Activated CD4-positive, alpha-beta T cell treated with anti-CD3 and anti-CD28 coated beads, Interleukin-2, amount 10 ng/mL, durations not matched to agents 24 days and 14 days (primary cell): ENCODE data around the gene LDLRAP1. TPM values are rescaled to one million over a fixed set of nuclear protein-coding genes. Genes with fewer than 3 reads are reported as not detected.

Source experiments
- DNase-seq: peaks from one replicate; pipeline ENCODE4 v3.0.0; 2022
- H3K27ac Mint-ChIP-seq: one replicate; pipeline ENCODE4 v1.8.0; 2022; ENCODE audit warnings: mild to moderate bottlenecking, mixed read lengths
- H3K27me3 Mint-ChIP-seq: one replicate; pipeline ENCODE4 v1.8.0; 2022; ENCODE audit warnings: mixed read lengths
- H3K36me3 Mint-ChIP-seq: one replicate; pipeline ENCODE4 v1.8.0; 2022; ENCODE audit warnings: low read depth, mild to moderate bottlenecking, mixed read lengths
- H3K4me1 Mint-ChIP-seq: one replicate; pipeline ENCODE4 v1.8.0; 2021; ENCODE audit warnings: mixed read lengths
- H3K4me3 Mint-ChIP-seq: one replicate; pipeline ENCODE4 v1.8.0; 2022; ENCODE audit warnings: mild to moderate bottlenecking, moderate library complexity, mixed read lengths
- H3K9me3 Mint-ChIP-seq: one replicate; pipeline ENCODE4 v1.8.0; 2021; ENCODE audit warnings: mixed read lengths
- intact Hi-C: fragments of 100-400 bp; cut with micrococcal nuclease; formaldehyde crosslinking; loops from one replicate; pipeline ENCODE4 v1.15.1; 2023
- total RNA-seq: library from RNA; stranded (reverse); gene quantifications from 2 replicates; pipeline ENCODE4 v1.2.3, GENCODE V29; 2022

LDLRAP1 gene
- total RNA-seq, 1 donor from 2014 or later: 6.1 TPM

DNA sequence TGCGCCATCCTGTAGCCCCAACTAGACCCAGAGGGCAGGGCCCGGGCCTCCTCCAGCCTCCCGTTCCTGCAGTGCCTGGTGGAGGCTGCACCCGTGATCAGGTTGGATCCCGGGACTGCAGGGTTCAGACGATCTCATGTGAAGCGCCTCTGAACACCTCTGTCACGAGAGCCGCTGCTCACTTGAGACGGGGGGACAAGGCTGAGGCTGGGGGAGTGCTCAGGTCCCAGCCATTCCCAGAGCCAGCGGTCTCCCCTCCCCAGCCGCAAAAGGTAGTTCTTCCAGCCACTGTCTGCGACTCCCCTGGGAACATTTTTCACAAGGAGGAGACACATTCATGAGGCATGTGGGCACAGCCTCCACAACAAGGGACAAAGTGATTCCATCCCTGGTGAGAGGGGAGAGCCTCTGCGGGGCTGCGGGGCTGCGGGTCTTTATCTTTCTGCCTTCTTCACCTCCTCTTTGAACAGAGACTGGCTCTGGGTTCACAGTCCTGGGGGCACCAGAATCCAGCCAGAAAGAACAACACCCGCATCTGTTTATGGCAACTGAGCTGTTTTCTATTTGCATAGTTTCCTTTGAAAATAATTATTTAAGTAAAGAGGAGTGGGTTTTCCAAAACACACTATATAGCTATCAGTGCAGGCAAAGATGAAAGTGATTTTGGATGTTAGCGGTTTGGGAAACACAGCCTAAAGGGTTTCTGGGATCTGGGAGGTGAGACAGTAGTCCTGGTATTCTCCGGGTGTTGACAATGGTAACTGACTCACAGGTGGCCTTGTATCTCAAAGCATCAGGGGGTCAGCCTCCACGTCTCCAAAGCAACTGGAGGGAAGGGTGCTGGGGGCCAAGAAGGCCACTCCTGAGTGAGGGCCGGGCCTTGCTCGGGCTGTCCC is 13.0 kb upstream of the LDLRAP1 start:
- Mint-ChIP-seq H3K9me3 (peaks cover 6% of the 10 kb centered on the region), H3K4me3 (no peak overlapping the region), H3K4me1 (peaks cover 2% of the 10 kb centered on the region), H3K27me3 (peaks cover 2% of the 10 kb centered on the region), H3K36me3 (no peaks in the 10 kb centered on the region), H3K27ac (no peak overlapping the region)
- intact Hi-C loops: no loop called here
- DNase-seq: no peak

DNA sequence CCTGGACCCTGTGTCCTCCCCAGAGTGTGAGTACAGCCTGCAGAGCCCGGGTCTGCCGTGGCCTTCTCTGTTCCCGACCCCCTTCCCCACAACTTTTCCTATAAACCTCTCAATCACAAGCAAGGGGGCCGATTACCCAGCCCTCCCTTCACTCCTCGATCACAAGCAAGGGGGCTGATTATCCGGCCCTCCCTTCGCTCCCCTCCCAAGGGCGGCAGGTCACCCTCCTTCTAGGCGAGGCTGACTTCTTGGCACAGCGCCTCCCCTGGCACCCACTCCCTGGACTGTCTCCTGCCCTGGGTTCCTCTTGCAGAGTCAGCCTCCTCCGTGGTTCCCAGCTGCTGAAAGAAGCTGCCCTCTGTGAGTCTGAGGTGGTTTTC is 12.3 kb upstream of the LDLRAP1 start:
- Mint-ChIP-seq H3K9me3 (peaks cover 4% of the 10 kb centered on the region), H3K27me3 (peaks cover 6% of the 10 kb centered on the region), H3K4me3 (no peak overlapping the region), H3K4me1 (no peaks in the 10 kb centered on the region), H3K36me3 (no peaks in the 10 kb centered on the region), H3K27ac (no peak overlapping the region)
- intact Hi-C loops: no loop called here
- DNase-seq: no peak

DNA sequence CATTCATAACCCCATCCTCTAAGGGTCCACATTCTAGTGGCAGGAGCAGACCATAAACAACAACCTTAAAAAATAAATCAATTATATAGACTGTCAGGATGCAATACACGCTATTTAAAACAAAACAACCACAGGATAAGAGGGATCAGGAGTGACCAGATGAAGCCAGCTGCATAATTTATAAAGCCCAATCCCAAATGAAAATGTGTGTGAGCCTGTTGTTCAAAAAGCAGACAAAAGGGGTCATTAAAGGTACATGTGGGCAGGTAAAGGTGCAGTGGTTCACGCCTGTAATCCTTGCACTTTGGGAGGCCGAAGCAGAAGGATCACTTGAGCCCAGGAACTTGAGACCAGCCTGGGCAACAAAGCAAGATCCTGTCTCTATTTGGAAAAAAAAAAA is 10.4 kb upstream of the LDLRAP1 start:
- Mint-ChIP-seq H3K27ac (no peak overlapping the region), H3K4me1 (no peaks in the 10 kb centered on the region), H3K36me3 (no peaks in the 10 kb centered on the region), H3K4me3 (no peak overlapping the region), H3K27me3 (peaks cover 17% of the 10 kb centered on the region), H3K9me3 (peaks cover 4% of the 10 kb centered on the region)
- intact Hi-C loops: no loop called here
- no peak for DNase-seq

DNA sequence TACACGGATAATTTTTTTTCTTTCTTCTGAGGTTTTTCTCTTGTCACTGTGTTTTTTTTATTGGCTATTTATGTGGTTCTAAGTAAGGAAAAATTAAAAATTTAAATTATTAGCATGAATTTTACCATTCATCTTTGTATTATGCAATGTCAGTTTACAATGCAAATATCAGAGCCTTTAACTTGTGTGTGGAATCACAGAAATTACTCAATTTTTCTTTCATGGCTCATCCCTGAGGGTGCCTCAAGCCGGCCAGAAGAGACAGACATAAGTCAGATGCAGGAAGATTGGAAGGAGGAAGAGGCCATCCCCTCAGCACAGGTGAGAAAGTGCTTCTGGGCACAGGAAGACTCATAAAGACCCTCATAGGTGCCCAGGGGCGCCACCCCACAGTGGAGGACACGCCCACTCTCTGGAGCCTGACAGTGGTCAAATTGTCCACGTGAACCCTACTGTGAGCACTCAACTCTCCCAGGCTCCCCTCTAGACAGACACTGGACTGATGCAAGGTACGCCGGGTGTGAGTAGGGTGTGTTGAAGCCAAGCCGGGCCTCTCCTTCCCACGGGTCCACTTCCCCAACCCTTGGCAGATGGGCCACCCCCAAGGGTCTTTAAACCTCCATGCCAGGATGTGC is 9.5 kb upstream of the LDLRAP1 start:
- peaks cover 22% of the 10 kb centered on the region for H3K27me3 Mint-ChIP-seq
- H3K36me3 Mint-ChIP-seq: no peaks in the 10 kb centered on the region
- H3K9me3 Mint-ChIP-seq: peaks cover 4% of the 10 kb centered on the region
- intact Hi-C loops: no loop called here
- H3K4me1 Mint-ChIP-seq: peaks cover 3% of the 10 kb centered on the region
- H3K27ac Mint-ChIP-seq: no peak overlapping the region
- no peak for DNase-seq
- no peak overlapping the region for H3K4me3 Mint-ChIP-seq

DNA sequence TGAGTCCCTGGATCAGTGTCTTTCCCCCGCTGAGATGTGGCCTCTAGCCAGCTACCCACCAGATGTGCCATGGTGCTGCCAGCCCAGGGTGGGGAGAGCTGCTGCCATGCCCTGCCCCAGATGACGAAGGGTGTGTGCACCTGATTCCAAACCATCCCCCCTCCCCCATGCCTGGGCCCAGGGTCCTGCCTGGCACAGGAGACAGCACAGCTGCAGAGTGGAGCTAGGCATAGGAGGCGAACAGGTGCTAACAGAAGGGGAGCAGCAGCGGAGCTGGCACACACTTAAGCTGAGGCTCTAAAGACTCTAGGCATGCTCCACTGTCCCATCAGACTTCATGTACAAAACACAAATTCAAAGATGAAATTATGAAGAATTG is 9.0 kb upstream of the LDLRAP1 start:
- Mint-ChIP-seq H3K4me1 (peaks cover 3% of the 10 kb centered on the region), H3K36me3 (no peaks in the 10 kb centered on the region), H3K27me3 (peaks cover 22% of the 10 kb centered on the region), H3K9me3 (no peaks in the 10 kb centered on the region), H3K4me3 (no peak overlapping the region), H3K27ac (no peak overlapping the region)
- intact Hi-C loops: no loop called here
- DNase-seq: no peak

DNA sequence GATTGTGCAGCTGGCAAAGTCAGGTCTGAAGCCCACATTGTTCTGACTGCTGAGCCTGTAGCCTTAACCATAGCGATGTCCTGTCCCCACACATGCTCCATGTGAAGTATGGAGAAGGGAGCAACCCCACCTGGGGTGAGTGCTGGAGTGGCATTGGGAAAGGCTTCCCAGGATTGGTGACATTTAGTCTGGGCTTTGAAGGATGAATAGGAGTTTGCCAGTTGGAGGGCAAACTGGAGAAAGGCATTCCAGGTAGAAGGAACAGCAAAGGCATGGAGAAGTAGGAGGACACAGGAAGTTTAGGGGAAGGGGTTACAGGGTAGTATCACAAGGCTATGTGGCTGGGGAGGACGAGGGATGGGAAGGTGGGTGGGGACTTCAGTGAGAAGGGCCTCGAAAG is 7.3 kb upstream of the LDLRAP1 start:
- Mint-ChIP-seq H3K4me1 (peaks cover 3% of the 10 kb centered on the region), H3K9me3 (no peaks in the 10 kb centered on the region), H3K27ac (no peak overlapping the region), H3K4me3 (no peak overlapping the region), H3K36me3 (no peaks in the 10 kb centered on the region), H3K27me3 (peaks cover 29% of the 10 kb centered on the region)
- DNase-seq: no peak
- intact Hi-C loops: no loop called here

DNA sequence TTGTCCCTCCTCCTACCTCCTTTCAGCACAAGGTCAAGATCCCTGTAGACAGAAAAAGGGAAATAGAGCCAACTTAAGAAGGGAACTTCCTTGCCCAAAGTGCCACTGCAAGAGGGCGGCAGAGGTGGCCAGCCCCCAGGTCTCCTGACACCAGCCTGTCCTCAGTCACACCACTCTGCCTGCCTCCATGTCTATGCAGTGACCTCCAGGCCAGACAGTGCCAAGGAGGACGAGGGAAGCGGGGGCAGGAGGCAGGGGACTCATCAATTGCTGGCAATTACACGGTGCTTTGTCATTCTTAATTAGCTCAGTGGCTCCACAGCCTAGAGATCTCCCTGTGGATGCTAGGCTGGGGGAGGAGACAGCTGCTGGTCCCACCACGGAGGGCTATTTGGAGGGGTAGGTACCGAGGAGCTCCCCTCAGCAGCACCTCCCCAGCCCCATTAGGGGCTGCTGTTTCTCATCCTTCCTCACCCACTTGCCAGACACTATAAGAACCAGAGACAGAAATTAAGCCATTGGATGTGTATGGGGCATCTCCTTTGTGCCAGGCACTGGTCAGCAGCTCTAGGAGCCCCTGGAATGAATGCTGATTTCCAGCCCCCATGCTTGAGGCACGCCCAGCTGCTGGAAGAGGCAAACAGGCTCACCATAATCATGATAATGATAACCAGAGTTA is 6.1 kb upstream of the LDLRAP1 start:
- intact Hi-C loops: no loop called here
- no peak overlapping the region for H3K4me3 Mint-ChIP-seq
- H3K27me3 Mint-ChIP-seq: peaks cover 34% of the 10 kb centered on the region
- DNase-seq: no peak
- no peaks in the 10 kb centered on the region for H3K36me3 Mint-ChIP-seq
- H3K9me3 Mint-ChIP-seq: no peaks in the 10 kb centered on the region
- peaks cover 3% of the 10 kb centered on the region for H3K4me1 Mint-ChIP-seq
- H3K27ac Mint-ChIP-seq: no peak overlapping the region

DNA sequence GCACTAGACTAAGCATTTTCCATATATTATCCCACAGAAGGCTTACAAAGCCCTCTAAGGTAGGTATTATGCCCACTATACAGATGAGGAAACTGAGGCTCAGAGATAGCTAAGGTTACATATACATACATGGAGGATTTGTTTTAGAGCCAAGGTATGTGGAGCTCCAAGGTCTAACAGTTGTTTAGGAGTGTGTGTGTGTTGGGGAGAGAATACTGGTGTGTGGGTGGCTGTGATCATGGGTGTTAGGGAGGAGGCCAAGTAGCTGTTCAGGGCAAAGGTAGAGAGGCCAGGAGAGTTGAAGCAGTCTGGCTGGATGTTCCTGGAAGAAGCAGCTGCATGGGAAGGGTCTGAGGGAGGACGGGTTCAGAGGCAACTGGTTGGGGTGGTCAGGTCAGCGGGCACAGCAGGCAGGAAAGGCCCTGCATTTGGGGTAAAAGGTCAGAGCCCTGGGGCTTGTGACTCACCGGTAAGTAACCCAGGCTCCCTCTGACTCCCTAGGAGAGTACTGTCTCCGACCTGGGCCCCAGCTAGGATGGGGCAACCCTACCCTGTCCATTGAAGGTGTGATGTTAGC is 5.1 kb upstream of the LDLRAP1 start:
- intact Hi-C loops: no loop called here

DNA sequence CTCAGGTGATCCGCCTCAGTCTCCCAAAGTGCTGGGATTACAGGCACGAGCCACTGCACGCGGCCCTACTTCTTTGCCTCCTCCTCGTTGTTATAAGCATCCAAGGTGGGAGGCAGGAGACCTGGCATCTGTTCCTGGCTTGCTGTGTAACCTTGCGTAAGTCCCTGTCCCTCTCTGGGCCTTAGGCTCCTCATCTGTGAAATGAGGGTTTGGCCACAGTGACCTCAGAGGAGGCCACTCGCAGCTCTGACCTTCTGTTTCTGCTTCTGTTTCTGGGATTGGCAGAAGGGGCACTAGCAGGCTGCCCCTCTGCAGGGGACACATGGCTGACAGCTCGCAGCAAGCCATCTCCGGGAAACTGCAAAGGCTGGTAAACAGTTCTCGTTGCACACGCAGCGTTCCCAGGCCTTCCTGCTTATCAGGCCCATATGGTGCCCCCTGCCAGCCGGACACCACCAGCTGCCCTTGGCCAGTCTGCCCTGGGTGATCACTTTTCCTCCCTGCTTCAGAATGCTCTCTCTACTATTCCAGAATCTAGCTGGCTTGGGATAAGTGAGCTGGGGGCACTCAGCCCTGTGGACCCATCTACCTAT is 2.6 kb upstream of the LDLRAP1 start:
- intact Hi-C loops: no loop called here
- H3K9me3 Mint-ChIP-seq: no peaks in the 10 kb centered on the region
- H3K27me3 Mint-ChIP-seq: peaks cover 35% of the 10 kb centered on the region
- no peak overlapping the region for H3K4me3 Mint-ChIP-seq
- DNase-seq: no peak
- H3K27ac Mint-ChIP-seq: no peak overlapping the region
- peaks cover 17% of the 10 kb centered on the region for H3K4me1 Mint-ChIP-seq
- no peaks in the 10 kb centered on the region for H3K36me3 Mint-ChIP-seq

More for the DNA sequence above, 5.1 kb upstream of the LDLRAP1 start:
- Mint-ChIP-seq H3K4me3 (no peak overlapping the region), H3K27me3 (peaks cover 34% of the 10 kb centered on the region), H3K4me1 (peaks cover 5% of the 10 kb centered on the region), H3K36me3 (no peaks in the 10 kb centered on the region), H3K9me3 (no peaks in the 10 kb centered on the region), H3K27ac (no peak overlapping the region)
- DNase-seq: no peak

DNA sequence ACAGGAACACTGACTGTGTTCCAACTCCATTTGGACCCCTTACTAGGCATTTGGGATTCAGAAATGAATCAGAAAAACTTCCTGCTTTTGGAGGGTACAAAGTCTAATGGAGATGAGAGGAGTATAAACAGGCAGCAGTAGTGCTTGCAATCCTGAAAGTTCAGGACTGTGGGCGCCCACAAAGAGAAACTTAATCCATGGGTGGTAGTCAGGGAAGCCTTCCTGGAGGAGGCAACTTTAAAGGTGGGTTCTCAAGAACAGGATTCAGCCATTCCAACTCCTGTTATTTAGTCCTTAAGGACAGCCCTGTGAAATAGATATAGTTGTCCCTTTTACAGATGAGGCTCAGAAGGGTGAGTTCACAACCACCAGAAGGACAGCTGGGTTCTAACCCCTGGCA is 2.0 kb upstream of the LDLRAP1 start:
- Mint-ChIP-seq H3K36me3 (no peaks in the 10 kb centered on the region), H3K4me3 (no peak overlapping the region), H3K4me1 (peaks cover 20% of the 10 kb centered on the region), H3K27ac (no peak overlapping the region), H3K27me3 (peaks cover 30% of the 10 kb centered on the region), H3K9me3 (no peaks in the 10 kb centered on the region)
- intact Hi-C loops: no loop called here
- DNase-seq: no peak

DNA sequence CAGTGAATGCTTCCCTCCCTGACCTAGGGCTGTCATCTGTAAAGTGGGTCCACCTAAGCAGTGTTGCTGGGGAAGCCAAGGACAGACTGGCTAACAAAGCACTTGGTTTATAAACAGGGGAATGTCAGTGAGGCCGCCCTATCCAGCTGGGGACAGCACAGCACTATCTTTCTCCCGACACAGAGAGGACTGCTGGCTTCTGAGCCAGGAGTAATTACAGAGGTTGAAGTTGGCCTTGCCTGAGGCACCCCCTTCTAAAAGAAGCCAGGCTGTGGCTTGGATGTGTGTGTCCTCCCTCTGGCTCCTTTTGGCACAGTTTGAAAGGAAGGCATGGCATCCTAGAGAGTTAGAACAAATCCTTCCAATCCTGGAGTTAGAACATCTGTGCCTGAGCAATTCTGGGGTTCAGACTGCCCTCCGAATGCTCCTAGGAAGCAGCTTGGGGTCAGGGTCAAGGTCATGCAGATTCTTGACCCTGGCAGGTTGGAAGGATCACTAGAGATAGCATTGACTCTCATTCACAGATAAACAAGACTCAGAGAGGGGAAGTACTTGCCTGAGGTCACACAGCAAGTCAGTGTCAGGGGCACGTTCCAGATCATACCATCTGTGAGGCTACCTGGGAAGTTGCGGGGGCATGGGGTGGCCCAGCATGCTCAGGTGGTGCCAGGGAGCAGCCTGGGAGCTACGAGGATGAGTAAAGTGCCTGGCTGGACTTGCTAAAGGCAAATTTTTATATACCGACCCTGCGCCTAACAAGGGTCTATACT is 1.3 kb upstream of the LDLRAP1 start:
- Mint-ChIP-seq H3K4me1 (peaks cover 23% of the 10 kb centered on the region), H3K4me3 (peak overlapping the region; percentile 50), H3K27ac (no peak overlapping the region), H3K9me3 (no peaks in the 10 kb centered on the region), H3K27me3 (peaks cover 25% of the 10 kb centered on the region), H3K36me3 (no peaks in the 10 kb centered on the region)
- no peak for DNase-seq
- intact Hi-C loops: no loop called here

DNA sequence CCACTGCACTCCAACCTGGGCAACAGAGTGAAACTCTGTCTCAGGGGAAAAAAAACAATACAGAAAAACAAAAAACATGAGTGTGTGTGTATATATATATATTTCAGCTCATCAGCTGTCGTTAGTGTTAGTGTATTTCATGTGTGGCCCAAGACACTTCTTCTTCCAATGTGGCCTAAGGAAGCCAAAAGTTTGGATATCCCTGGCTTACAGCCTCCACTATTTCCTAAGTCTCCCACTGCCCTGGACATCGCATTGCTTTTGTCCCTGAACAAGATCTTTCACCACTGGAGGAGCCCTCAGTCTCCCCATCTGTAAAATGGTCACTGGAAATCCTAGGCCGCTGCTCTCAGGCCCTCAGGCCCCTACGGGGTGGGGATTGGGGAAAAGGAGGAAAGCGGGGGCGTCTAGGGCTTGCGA is 391 bp upstream of the LDLRAP1 start:
- Mint-ChIP-seq H3K36me3 (no peaks in the 10 kb centered on the region), H3K27me3 (peaks cover 20% of the 10 kb centered on the region), H3K9me3 (no peaks in the 10 kb centered on the region), H3K27ac (no peak overlapping the region), H3K4me1 (peaks cover 25% of the 10 kb centered on the region), H3K4me3 (peak overlapping the region; percentile 50)
- DNase-seq: no peak
- intact Hi-C loops: no loop called here

DNA sequence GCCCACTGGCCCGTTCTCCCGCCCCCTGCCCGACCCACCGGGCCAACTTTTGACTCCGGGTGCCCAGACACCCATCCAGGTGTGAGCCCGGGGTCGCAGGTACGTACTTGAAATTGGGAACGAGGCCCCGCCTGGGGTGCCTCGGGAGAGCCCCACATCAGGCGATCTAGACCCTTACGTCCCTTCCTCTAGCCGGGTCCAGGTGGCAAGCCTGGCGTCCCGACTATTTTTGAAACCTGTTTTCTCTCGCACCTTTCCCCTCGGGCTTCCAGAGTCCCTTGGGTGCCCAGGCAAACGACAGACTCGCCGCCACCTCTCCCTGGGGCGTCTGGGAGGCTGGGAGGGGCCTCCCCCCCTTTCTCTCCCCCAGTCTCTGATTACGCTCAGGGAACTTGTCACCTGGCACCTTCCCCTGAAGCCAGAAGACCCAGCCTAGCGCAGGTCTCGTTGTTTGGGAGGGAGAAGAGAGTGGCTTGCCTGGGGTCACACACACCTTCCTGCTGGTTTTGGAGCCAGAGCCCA is 898 bp downstream of the LDLRAP1 start:
- no peaks in the 10 kb centered on the region for H3K9me3 Mint-ChIP-seq
- no peak for DNase-seq
- no peaks in the 10 kb centered on the region for H3K36me3 Mint-ChIP-seq
- H3K4me3 Mint-ChIP-seq: peak overlapping the region; percentile 81
- intact Hi-C loops: no loop called here
- peak overlapping the region; percentile 37 for H3K27ac Mint-ChIP-seq
- peaks cover 30% of the 10 kb centered on the region for H3K4me1 Mint-ChIP-seq
- peaks cover 17% of the 10 kb centered on the region for H3K27me3 Mint-ChIP-seq
